Fibroblast of the aortic adventitia (primary cell): ENCODE results near the gene MMP24. TPM values are rescaled to one million over a fixed set of nuclear protein-coding genes. Genes with fewer than 3 reads are reported as not detected.

ENCODE experiments used
- DNase-seq: peaks from one replicate; pipeline ENCODE4 v3.0.0-alpha.2; 2010; ENCODE audit warnings: low read depth
- H3K4me3 ChIP-seq: 2 replicates; pipeline ENCODE4 v1.5.1; 2011; ENCODE audit warnings: low read depth, mild to moderate bottlenecking, control low read depth, low read length, moderate library complexity
- total RNA-seq: library from RNA; depleted of rRNA; stranded (reverse); fragments of >200 nt; gene quantifications from 2 replicates; pipeline ENCODE4 v1.2.3, GENCODE V29; 2012; ENCODE audit warnings: low replicate concordance
- TF ChIP-seq, protein P1 (sequence below): IDR thresholded peaks from 2 replicates; pipeline ENCODE4 v1.5.1; 2011; ENCODE audit warnings: mild to moderate bottlenecking, low read length, control low read depth, inconsistent platforms; ENCODE audit not compliant: insufficient read depth

Gene MMP24
- total RNA-seq, 1 donor, result 0.81 TPM

DNA sequence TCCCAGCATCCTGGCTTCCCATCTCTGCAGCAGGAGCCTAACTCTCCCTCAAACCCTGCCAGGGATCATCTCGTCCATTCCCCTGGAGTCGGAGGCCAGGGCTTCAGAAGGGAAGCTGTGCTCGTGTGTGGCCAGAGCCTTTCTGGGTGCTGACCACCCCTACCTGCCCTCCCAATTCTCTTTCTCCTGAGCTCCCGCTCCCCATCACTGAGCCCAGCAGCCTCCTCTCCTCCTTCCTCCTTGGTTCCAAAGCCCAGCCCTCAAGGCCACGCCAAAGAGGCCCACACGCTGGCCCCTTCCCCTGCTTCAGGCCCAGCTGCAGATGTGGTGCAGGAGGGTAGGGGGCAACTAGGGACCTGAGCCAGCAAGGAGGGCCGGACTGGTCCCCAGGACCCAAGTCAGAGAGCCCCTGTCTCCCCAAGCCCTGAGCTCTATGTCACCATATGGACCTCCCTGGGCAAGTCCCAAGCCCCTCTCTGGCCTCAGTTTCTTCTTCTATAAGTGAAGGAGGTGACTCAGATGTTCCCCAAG lies 64.5 kb downstream of the MMP24 start:
- DNase-seq, result no peak
- TF ChIP-seq, protein P1, sequence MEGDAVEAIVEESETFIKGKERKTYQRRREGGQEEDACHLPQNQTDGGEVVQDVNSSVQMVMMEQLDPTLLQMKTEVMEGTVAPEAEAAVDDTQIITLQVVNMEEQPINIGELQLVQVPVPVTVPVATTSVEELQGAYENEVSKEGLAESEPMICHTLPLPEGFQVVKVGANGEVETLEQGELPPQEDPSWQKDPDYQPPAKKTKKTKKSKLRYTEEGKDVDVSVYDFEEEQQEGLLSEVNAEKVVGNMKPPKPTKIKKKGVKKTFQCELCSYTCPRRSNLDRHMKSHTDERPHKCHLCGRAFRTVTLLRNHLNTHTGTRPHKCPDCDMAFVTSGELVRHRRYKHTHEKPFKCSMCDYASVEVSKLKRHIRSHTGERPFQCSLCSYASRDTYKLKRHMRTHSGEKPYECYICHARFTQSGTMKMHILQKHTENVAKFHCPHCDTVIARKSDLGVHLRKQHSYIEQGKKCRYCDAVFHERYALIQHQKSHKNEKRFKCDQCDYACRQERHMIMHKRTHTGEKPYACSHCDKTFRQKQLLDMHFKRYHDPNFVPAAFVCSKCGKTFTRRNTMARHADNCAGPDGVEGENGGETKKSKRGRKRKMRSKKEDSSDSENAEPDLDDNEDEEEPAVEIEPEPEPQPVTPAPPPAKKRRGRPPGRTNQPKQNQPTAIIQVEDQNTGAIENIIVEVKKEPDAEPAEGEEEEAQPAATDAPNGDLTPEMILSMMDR, result no peak
- H3K4me3 ChIP-seq, result no peak overlapping the region

DNA sequence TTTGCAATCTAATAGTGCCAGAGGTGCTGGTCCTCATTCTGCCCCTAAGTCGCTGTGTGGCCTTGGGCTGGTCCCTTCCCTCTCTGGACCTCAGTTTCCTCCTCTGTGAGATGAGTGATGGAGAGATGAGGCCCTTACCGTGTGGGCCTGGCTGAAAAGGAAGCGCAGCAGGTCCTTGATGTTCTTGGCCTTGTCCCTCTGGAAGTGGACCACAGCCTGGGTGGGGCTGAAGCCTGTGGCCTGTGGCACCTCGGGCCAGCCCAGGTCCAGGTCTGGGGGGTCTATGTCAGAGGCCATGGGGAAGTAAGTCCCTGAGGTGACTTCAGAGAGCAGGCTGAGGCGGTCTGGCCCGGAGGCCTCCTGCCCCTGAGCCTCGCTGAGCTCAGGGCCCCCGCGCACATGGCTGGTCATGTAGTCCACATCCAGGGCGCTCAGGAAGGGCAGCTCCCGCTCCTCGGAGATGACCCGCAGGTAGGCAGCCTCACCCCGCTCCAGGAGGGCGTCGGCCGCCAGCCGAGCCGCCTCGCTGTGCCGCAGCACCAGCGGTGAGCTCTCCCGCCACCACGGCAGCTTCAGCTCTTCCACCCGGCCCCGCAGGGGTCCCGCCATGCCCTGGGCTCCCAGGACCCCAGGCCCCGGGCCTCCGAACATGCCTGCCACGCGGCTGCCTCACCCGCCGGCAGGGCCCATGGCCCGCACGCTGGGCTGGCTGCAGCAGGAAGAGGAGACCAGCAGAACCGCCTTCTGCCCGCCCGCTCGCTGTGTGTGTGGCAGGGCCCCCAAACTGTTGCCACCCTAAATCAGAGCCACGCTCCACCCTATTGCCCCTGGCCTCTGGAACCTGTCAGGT lies 65.4 kb downstream of the MMP24 start, which contains the start of gene FAM83C:
Gene FAM83C, minus strand, starts transcription at position 772 of the 850 bp plus-strand sequence. Its CDS starts 121 bp downstream, at position 651.
- DNase-seq, result no peak
- TF ChIP-seq, protein P1, result no peak
- no peak within 1 kb of the TSS for H3K4me3 ChIP-seq

DNA sequence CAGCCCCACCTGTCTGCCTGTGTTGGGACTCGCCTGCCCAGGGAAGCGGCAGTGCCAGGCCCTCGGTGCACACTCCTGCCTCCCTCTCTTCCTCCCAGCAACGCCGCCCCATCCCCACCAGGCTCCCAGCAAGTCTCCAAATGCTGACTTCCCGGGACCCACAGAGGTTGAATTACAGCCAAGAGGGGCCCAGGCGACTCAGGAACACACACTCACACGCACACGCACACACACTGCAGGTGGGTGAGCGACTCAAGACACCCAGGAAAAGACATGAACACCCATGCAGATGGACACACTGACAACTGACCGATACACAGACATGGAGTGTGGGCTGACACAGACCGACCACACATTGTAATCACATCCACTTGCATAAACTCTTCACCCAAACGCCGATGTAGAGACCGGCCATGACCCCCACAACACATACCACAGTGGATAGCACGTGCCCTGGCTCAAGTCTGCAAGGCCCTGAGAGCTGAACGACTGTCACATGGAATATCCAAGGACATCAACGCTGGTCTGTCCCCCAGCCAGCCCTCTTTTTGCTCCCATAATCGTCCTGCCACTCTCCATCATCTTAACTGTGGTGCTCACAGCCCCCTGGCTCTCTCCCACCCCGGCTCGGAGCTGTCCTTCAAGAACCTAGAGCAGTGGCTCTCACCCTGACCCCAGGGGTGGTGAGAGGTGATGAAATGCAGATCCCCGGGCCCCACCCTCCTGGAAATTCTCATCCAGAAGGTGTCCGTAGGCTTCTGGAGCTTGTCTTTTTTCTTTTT lies 66.2 kb downstream of the MMP24 start:
- no peak for DNase-seq
- TF ChIP-seq, protein P1, result no peak
- no peak overlapping the region for H3K4me3 ChIP-seq

DNA sequence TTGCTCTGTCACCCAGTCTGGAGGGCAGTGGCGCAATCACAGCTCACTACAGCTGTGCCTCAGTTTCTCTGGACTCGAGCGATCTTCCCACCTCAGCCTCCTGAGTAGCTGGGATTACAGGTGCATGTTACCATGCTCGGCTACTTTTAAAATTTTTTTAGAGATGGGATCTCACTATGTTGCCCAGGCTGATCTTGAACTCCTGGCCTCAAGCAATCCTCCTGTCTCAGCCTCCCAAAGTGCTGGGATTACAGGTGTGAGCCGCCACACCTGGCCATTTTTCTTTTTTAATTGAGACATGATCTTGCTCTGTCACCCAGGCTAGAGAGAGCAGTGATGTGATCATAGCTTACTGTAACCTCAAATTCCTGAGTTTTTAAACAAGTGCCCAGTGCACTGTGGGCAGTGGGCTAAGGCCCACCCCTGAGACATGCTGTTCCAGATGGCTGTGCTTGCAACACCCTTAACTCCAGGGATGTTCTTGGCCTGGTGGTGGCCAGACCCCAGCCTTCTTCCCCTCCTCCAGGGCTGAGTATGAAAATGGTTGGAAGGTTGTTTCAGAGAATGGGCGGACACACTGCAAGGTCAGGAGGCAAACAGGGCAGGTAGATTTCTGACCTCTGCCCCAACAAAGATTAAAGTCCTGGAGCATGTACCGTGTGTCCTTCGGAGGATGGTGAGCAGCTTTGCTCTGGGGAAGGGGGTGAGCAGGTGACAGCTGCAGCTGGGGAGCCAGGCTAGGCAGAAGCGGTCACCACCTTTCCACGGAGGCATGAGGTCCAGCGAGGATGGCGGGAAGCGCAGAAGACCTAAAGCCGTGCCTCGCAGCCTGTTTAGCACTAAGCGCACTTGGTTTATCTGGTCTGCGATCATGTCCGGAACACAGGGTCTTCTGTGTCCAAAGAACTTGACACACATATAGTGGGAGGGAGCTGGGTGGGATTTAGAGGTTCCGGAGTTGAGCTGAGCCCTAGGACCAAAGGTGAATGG lies 67.1 kb downstream of the MMP24 start:
- DNase-seq, result no peak
- TF ChIP-seq, protein P1, result no peak
- H3K4me3 ChIP-seq, result no peak overlapping the region

DNA sequence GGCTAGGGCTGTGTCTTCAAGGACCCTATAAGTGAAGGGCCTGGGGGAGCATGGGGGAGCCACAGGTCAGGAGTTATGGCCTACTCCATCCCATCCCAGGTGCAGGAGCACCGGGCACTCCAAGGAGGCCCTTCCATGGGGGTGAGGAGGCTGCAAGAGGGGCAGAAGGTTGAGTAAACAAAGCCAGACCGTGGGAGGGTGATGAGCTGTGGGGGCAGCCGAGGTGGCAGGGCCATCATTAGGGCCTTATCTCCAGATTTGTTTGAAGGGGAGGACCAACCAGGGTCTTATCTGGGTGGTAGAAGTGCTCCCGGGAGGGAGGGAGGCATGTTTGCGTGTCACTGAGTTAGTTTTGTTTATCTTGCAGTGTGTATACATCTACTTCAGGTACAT lies 67.8 kb downstream of the MMP24 start:
- no peak for DNase-seq
- TF ChIP-seq, protein P1, result no peak
- no peak overlapping the region for H3K4me3 ChIP-seq

DNA sequence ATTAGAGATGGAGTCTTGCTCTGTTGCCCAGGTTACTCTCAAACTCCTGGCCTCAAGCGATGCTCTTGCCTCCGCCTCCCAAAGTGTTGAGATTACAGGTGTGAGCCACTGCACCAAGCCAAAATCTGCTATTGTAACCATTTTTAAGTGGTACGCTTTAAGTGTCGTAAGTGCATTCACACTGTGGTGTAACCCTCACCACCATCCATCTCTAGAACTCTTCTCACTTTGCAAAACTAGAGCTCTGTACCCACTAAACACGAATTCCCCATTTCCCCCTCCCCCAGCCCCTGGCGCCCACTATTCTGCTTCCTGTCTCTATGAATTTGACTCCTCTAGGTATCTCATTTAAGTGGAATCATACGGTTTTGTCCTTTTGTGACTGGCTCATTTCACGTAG lies 68.6 kb downstream of the MMP24 start:
- no peak for DNase-seq
- TF ChIP-seq, protein P1, result no peak
- no peak overlapping the region for H3K4me3 ChIP-seq
